ENCODE results near the gene JUP.

DNA sequence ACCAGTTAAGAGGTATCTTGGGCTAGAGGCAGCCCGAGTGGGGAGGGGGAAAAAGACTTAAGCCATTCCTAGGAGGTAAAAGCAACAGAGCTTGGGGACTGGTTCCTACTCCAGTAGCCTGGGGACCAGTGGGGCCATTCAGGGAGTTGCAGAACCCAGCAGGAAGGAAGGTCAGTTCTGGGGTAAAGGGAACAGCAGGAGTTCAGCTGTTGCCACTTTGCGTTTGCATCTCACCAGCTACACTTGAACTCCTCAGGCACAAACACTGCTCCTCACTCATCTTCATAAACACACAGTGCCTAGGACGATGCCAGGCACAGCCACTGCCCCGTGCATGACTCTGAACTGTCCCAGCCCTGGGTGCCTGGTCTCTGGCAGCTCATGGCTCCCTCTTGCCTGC is 56.0 kb downstream of the JUP start:
- TF ChIP-seq, protein P1, sequence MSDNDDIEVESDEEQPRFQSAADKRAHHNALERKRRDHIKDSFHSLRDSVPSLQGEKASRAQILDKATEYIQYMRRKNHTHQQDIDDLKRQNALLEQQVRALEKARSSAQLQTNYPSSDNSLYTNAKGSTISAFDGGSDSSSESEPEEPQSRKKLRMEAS (IDR thresholded peaks at IDR 0.05; ENCODE audit: low read depth, low read length), result no peak
- TF ChIP-seq, protein P2, sequence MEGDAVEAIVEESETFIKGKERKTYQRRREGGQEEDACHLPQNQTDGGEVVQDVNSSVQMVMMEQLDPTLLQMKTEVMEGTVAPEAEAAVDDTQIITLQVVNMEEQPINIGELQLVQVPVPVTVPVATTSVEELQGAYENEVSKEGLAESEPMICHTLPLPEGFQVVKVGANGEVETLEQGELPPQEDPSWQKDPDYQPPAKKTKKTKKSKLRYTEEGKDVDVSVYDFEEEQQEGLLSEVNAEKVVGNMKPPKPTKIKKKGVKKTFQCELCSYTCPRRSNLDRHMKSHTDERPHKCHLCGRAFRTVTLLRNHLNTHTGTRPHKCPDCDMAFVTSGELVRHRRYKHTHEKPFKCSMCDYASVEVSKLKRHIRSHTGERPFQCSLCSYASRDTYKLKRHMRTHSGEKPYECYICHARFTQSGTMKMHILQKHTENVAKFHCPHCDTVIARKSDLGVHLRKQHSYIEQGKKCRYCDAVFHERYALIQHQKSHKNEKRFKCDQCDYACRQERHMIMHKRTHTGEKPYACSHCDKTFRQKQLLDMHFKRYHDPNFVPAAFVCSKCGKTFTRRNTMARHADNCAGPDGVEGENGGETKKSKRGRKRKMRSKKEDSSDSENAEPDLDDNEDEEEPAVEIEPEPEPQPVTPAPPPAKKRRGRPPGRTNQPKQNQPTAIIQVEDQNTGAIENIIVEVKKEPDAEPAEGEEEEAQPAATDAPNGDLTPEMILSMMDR (IDR thresholded peaks at IDR 0.05; ENCODE audit: low read depth, low read length), result no peak
- TF ChIP-seq POLR2A (IDR thresholded peaks at IDR 0.05; ENCODE audit: extremely low read depth, insufficient read length), result no peak
- TF ChIP-seq MYC (IDR thresholded peaks at IDR 0.05; ENCODE audit: low read depth, low read length), result no peak

Data from NB4 (cell line).